Activated T-cell treated with anti-CD3 and anti-CD28 coated beads, Interleukin-2, amount 50 U/mL, for 24 hours (primary cell): ENCODE measurements around the gene JADE2.
A peak's percentile ranks its signal among the peaks of the same experiment; 100 is the strongest.

Experiments used
- DNase-seq: peaks from one replicate; pipeline ENCODE4 v3.0.0-alpha.2; 2020
- H3K27ac Mint-ChIP-seq: 2 replicates; pipeline ENCODE4 v1.8.0; 2020; ENCODE audit warnings: mild to moderate bottlenecking, mixed read lengths
- H3K27me3 Mint-ChIP-seq: 2 replicates; pipeline ENCODE4 v1.8.0; 2020; ENCODE audit warnings: mixed read lengths
- H3K36me3 Mint-ChIP-seq: 2 replicates; pipeline ENCODE4 v1.8.0; 2020; ENCODE audit warnings: low read depth, mixed read lengths
- H3K4me1 Mint-ChIP-seq: 2 replicates; pipeline ENCODE4 v1.8.0; 2020; ENCODE audit warnings: low read depth, mixed read lengths
- H3K4me3 Mint-ChIP-seq: 2 replicates; pipeline ENCODE4 v1.8.0; 2020; ENCODE audit warnings: mild to moderate bottlenecking, moderate library complexity, mixed read lengths
- H3K9me3 Mint-ChIP-seq: 2 replicates; pipeline ENCODE4 v1.8.0; 2020; ENCODE audit warnings: mixed read lengths

JADE2 gene

GRCh38 chr5:134571693-134572405 lies 46.4 kb downstream of the JADE2 start:
- peaks cover 94% of the 10 kb centered on the region for H3K36me3 Mint-ChIP-seq
- H3K4me1 Mint-ChIP-seq: peaks cover 17% of the 10 kb centered on the region
- no peaks in the 10 kb centered on the region for H3K9me3 Mint-ChIP-seq
- no peak for DNase-seq
- H3K4me3 Mint-ChIP-seq: no peak overlapping the region
- no peaks in the 10 kb centered on the region for H3K27me3 Mint-ChIP-seq
- peak overlapping the region; percentile 86 for H3K27ac Mint-ChIP-seq

GRCh38 chr5:134572811-134573210 lies 47.3 kb downstream of the JADE2 start:
- Mint-ChIP-seq H3K27ac (peak overlapping the region; percentile 86), H3K36me3 (peaks cover 94% of the 10 kb centered on the region), H3K27me3 (no peaks in the 10 kb centered on the region), H3K9me3 (no peaks in the 10 kb centered on the region), H3K4me1 (peaks cover 19% of the 10 kb centered on the region), H3K4me3 (no peak overlapping the region)
- DNase-seq: no peak

GRCh38 chr5:134574521-134574920 lies 49.1 kb downstream of the JADE2 start:
- Mint-ChIP-seq H3K4me3 (no peak overlapping the region), H3K4me1 (peaks cover 9% of the 10 kb centered on the region), H3K9me3 (no peaks in the 10 kb centered on the region), H3K27ac (peak overlapping the region; percentile 81), H3K36me3 (peaks cover 93% of the 10 kb centered on the region), H3K27me3 (no peaks in the 10 kb centered on the region)
- DNase-seq: no peak

- Mint-ChIP-seq H3K4me1 (peaks cover 6% of the 10 kb centered on the region), H3K27me3 (no peaks in the 10 kb centered on the region), H3K9me3 (no peaks in the 10 kb centered on the region), H3K4me3 (no peak overlapping the region), H3K27ac (peak overlapping the region; percentile 81), H3K36me3 (peaks cover 92% of the 10 kb centered on the region)
- no peak for DNase-seq
Observed at GRCh38 chr5:134575316-134575715, 49.8 kb downstream of the JADE2 start.

- no peak for DNase-seq
- H3K27ac Mint-ChIP-seq: peak overlapping the region; percentile 80
- no peak overlapping the region for H3K4me3 Mint-ChIP-seq
- H3K9me3 Mint-ChIP-seq: no peaks in the 10 kb centered on the region
- H3K36me3 Mint-ChIP-seq: peaks cover 93% of the 10 kb centered on the region
- H3K4me1 Mint-ChIP-seq: peaks cover 6% of the 10 kb centered on the region
- no peaks in the 10 kb centered on the region for H3K27me3 Mint-ChIP-seq
Observed at GRCh38 chr5:134576386-134577021, 51.0 kb downstream of the JADE2 start.

- no peak for DNase-seq
Observed at GRCh38 chr5:134577022-134577795, 51.7 kb downstream of the JADE2 start.

GRCh38 chr5:134577796-134578577 lies 52.5 kb downstream of the JADE2 start:
- peaks cover 6% of the 10 kb centered on the region for H3K4me1 Mint-ChIP-seq
- no peaks in the 10 kb centered on the region for H3K9me3 Mint-ChIP-seq
- H3K27me3 Mint-ChIP-seq: no peaks in the 10 kb centered on the region
- peaks cover 80% of the 10 kb centered on the region for H3K36me3 Mint-ChIP-seq
- H3K27ac Mint-ChIP-seq: peak overlapping the region; percentile 66
- peak; percentile 86 for DNase-seq
- no peak overlapping the region for H3K4me3 Mint-ChIP-seq

More at GRCh38 chr5:134577022-134577795, 51.7 kb downstream of the JADE2 start:
- no peak overlapping the region for H3K4me3 Mint-ChIP-seq
- H3K4me1 Mint-ChIP-seq: peaks cover 6% of the 10 kb centered on the region
- H3K36me3 Mint-ChIP-seq: peaks cover 88% of the 10 kb centered on the region
- no peaks in the 10 kb centered on the region for H3K9me3 Mint-ChIP-seq
- H3K27me3 Mint-ChIP-seq: no peaks in the 10 kb centered on the region
- H3K27ac Mint-ChIP-seq: peak overlapping the region; percentile 80

GRCh38 chr5:134578578-134579283 lies 53.3 kb downstream of the JADE2 start:
- Mint-ChIP-seq H3K4me1 (peaks cover 8% of the 10 kb centered on the region), H3K27me3 (no peaks in the 10 kb centered on the region), H3K4me3 (no peak overlapping the region), H3K36me3 (peaks cover 73% of the 10 kb centered on the region), H3K9me3 (no peaks in the 10 kb centered on the region), H3K27ac (peak overlapping the region; percentile 66)
- no peak for DNase-seq

- Mint-ChIP-seq H3K4me3 (no peak overlapping the region), H3K27me3 (no peaks in the 10 kb centered on the region), H3K9me3 (no peaks in the 10 kb centered on the region), H3K4me1 (peaks cover 8% of the 10 kb centered on the region), H3K27ac (peak overlapping the region; percentile 77), H3K36me3 (peaks cover 67% of the 10 kb centered on the region)
- no peak for DNase-seq
Observed at GRCh38 chr5:134579284-134579771, 53.9 kb downstream of the JADE2 start.

- no peak for DNase-seq
- Mint-ChIP-seq H3K27ac (peak overlapping the region; percentile 77), H3K36me3 (peaks cover 60% of the 10 kb centered on the region), H3K4me3 (no peak overlapping the region), H3K27me3 (no peaks in the 10 kb centered on the region), H3K9me3 (no peaks in the 10 kb centered on the region), H3K4me1 (peaks cover 8% of the 10 kb centered on the region)
Observed at GRCh38 chr5:134580001-134580460, 54.6 kb downstream of the JADE2 start.

- Mint-ChIP-seq H3K27me3 (no peaks in the 10 kb centered on the region), H3K9me3 (no peaks in the 10 kb centered on the region), H3K36me3 (peaks cover 49% of the 10 kb centered on the region), H3K4me1 (peaks cover 8% of the 10 kb centered on the region), H3K27ac (peak overlapping the region; percentile 71), H3K4me3 (no peak overlapping the region)
- no peak for DNase-seq
Observed at GRCh38 chr5:134581241-134581981, 55.9 kb downstream of the JADE2 start.

- Mint-ChIP-seq H3K27ac (peak overlapping the region; percentile 71), H3K27me3 (no peaks in the 10 kb centered on the region), H3K36me3 (peaks cover 41% of the 10 kb centered on the region), H3K4me3 (no peak overlapping the region), H3K9me3 (no peaks in the 10 kb centered on the region), H3K4me1 (peaks cover 10% of the 10 kb centered on the region)
- DNase-seq: no peak
Observed at GRCh38 chr5:134582281-134582680, 56.8 kb downstream of the JADE2 start.

- Mint-ChIP-seq H3K27ac (peak overlapping the region; percentile 61), H3K36me3 (peaks cover 34% of the 10 kb centered on the region), H3K4me1 (peaks cover 7% of the 10 kb centered on the region), H3K27me3 (no peaks in the 10 kb centered on the region), H3K4me3 (no peak overlapping the region), H3K9me3 (no peaks in the 10 kb centered on the region)
- no peak for DNase-seq
Observed at GRCh38 chr5:134582941-134583340, 57.5 kb downstream of the JADE2 start.
